GM18909 (cell line): ENCODE measurements around the gene TMEM50B.

Source experiments
- ATAC-seq: cut with Tn5 transposase; IDR thresholded peaks from one replicate; pipeline ENCODE4 v1.9.1; 2021; ENCODE audit warnings: mild to moderate bottlenecking; ENCODE audit not compliant: unreplicated experiment, poor library complexity

Gene TMEM50B

DNA sequence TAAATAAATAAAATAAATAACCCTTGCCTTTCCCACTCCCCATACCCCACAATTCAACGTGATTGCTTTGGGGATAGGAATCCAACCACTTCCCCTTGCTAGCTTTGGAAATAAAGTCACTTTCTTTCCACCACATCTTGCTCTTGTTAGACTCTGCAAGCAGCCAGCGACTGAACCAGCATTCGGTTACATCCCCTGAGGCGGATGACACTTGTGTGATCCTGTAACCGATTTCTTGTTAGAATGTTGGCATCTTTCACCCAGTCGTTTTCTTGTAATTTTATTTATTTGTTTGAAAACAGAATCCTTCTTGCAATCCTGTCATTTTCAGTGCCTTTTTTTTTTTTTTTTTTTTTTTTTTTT, 78.2 kb downstream of the TMEM50B start:
- ATAC-seq = no peak
